ENCODE data around the gene QARS1. TPM values are rescaled to one million over a fixed set of nuclear protein-coding genes. Genes with fewer than 3 reads are reported as not detected.

The QARS1 gene
- polyA plus RNA-seq, 10 donors: 227 to 289 (median 271) TPM

DNA sequence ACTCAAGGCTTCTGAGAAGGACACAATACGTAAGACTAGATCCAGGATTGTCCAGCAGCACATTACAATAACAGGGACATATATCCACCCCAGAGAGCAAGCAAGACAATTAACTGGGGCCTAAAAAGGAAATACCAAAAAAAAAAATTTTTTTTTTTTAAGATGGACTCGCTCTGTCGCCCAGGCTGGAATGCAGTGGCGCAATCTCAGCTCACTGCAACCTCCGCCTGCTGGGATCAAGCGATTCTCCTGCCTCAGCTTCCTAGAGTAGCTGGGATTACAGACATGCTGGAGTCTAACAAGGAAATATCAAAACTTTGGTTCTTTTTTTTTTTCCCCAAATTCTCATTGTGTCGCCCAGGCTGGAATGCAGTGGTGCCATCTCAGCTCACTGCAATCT is 46.5 kb downstream of the QARS1 start:
- DNase-seq: no peak

DNA sequence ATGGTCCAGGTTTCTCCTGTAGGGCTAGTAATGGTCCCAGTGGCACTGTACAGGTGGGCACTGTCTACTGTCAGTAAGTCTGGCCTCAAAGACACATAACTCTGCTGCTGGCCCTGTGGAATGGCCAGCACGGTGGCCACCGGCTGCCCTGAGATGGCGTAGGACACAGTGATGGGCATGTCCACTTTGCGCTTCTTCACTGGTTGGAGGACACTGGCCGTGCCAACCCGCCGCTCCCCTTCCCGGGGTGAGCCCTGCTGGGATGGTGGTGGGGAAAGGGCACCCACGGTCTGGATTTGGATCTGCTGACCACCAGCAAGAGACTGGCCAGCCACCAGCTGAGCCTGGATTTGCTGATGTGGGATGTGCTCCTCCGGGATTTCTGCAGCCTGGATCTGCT is 47.3 kb downstream of the QARS1 start:
- DNase-seq: no peak

GRCh38 chr3:49054344-49054862 is 50.2 kb downstream of the QARS1 start:
- DNase-seq: no peak

GRCh38 chr3:49053543-49053942 is 51.0 kb downstream of the QARS1 start:
- no peak for DNase-seq

Other genes starting within 250 kb of the QARS1 start
- 10 to 100 TPM; 13.1 to 20.8 (median 16.0) TPM for gene SLC25A20, start 205.9 kb downstream of the QARS1 start, polyA plus RNA-seq (ENCODE audit: insufficient read length in 10 of 10)
- 10 to 100 TPM; 40.0 to 69.3 (median 56.1) TPM for gene ARIH2, start 185.9 kb downstream of the QARS1 start, polyA plus RNA-seq (ENCODE audit: insufficient read length in 10 of 10)
- gene P4HTM, start 114.5 kb downstream of the QARS1 start, polyA plus RNA-seq (ENCODE audit: insufficient read length in 10 of 10): 10 to 100 TPM in 8 of 10 donors, 1 to 10 TPM in 2; 8.2 to 15.8 (median 12.7) TPM
- gene WDR6, start 97.4 kb downstream of the QARS1 start, polyA plus RNA-seq (ENCODE audit: insufficient read length in 10 of 10): 100 to 1,000 TPM in 6 of 10 donors, 10 to 100 TPM in 4; 92.1 to 147 (median 106) TPM
- gene DALRD3, start 86.2 kb downstream of the QARS1 start, polyA plus RNA-seq (ENCODE audit: insufficient read length in 10 of 10): 10 to 100 TPM; 24.6 to 35.1 (median 29.1) TPM
- 10 to 100 TPM; 43.0 to 58.3 (median 51.6) TPM for gene NDUFAF3, start 82.6 kb downstream of the QARS1 start, polyA plus RNA-seq (ENCODE audit: insufficient read length in 10 of 10)
- 100 to 1,000 TPM; 186 to 255 (median 241) TPM for gene IMPDH2, start 75.4 kb downstream of the QARS1 start, polyA plus RNA-seq (ENCODE audit: insufficient read length in 10 of 10)
- gene QRICH1, start 10.7 kb downstream of the QARS1 start, polyA plus RNA-seq (ENCODE audit: insufficient read length in 10 of 10): 10 to 100 TPM; 47.5 to 63.6 (median 53.9) TPM
- 10 to 100 TPM; 28.5 to 37.0 (median 32.0) TPM for gene USP19, start 16.1 kb upstream of the QARS1 start, polyA plus RNA-seq (ENCODE audit: insufficient read length in 10 of 10)
- gene LAMB2, start 28.3 kb upstream of the QARS1 start, polyA plus RNA-seq (ENCODE audit: insufficient read length in 10 of 10): 100 to 1,000 TPM; 258 to 439 (median 333) TPM
- gene CCDC71, start 61.6 kb upstream of the QARS1 start, polyA plus RNA-seq (ENCODE audit: insufficient read length in 10 of 10): 10 to 100 TPM; 11.4 to 18.8 (median 14.0) TPM
- 100 to 1,000 TPM in 4 of 10 donors, 10 to 100 TPM in 6; 64.9 to 114 (median 89.6) TPM for gene KLHDC8B, start 66.8 kb upstream of the QARS1 start, polyA plus RNA-seq (ENCODE audit: insufficient read length in 10 of 10)
- gene C3orf62, start 172.5 kb upstream of the QARS1 start, polyA plus RNA-seq (ENCODE audit: insufficient read length in 10 of 10): 10 to 100 TPM in 2 of 10 donors, 1 to 10 TPM in 8; 4.2 to 15.5 (median 7.3) TPM
- gene USP4, start 235.3 kb upstream of the QARS1 start, polyA plus RNA-seq (ENCODE audit: insufficient read length in 10 of 10): 10 to 100 TPM; 30.0 to 66.4 (median 46.6) TPM